Stomach (tissue), 9 donors: ENCODE results near the gene FBXO9. TPM values are rescaled to one million over a fixed set of nuclear protein-coding genes. Genes with fewer than 3 reads are reported as not detected.

ENCODE experiments used
- DNase-seq, 2 donors: peaks; one replicate each; pipeline versions ENCODE4 v3.0.0 to v3.0.0-alpha.2; 2013 to 2019
- H3K27ac ChIP-seq, 5 donors: fragments of 200-600 bp in 4 of 5; sonication (generic) in 4 of 5; one replicate each; pipeline ENCODE4 v1.5.1; 2013 to 2019; ENCODE audit warnings: mild to moderate bottlenecking in 1 of 5, moderate library complexity in 1 of 5
- H3K27me3 ChIP-seq, 3 donors: fragments of 200-600 bp; sonication (generic); one replicate each; pipeline ENCODE4 v1.5.1; 2017 to 2019; ENCODE audit warnings: mixed run types in 1 of 3
- H3K36me3 ChIP-seq, 4 donors: fragments of 200-600 bp; sonication (generic); 1 replicate in 3 of 4; 2 replicates in 1 of 4; pipeline ENCODE4 v1.5.1; 2016 to 2019
- H3K4me1 ChIP-seq, 4 donors: fragments of 200-600 bp; sonication (generic); one replicate each; pipeline ENCODE4 v1.5.1; 2016 to 2019
- H3K4me3 ChIP-seq, 4 donors: fragments of 200-600 bp; sonication (generic) in 3 of 4; one replicate each; pipeline ENCODE4 v1.5.1; 2016 to 2019; ENCODE audit warnings: mild to moderate bottlenecking in 1 of 4
- H3K9me3 ChIP-seq, 4 donors: fragments of 200-600 bp; sonication (generic); one replicate each; pipeline ENCODE4 v1.5.1; 2016 to 2019
- CTCF ChIP-seq, 7 experiments: fragments of 450-650 bp in 4 of 7; fragments of 200-600 bp in 3 of 7; sonication (generic) in 3 of 7; IDR thresholded peaks; one replicate each; pipeline ENCODE4 v1.5.1; 2016 to 2019; ENCODE audit warnings: antibody characterized with exemption in 7 of 7, control low read depth in 2 of 7, mild to moderate bottlenecking in 1 of 7
- EP300 ChIP-seq: sonication (generic); formaldehyde crosslinking; IDR thresholded peaks from one replicate; pipeline ENCODE4 v1.6.1; 2017; ENCODE audit warnings: antibody characterized with exemption
- POLR2A ChIP-seq, 4 donors: fragments of 450-650 bp; IDR thresholded peaks; one replicate each; pipeline ENCODE4 v1.6.1; 2016; ENCODE audit warnings: antibody characterized with exemption in 4 of 4, control low read depth in 2 of 4, mild to moderate bottlenecking in 1 of 4, moderate library complexity in 1 of 4
- POLR2AphosphoS5 ChIP-seq, 3 donors: sonication (generic); formaldehyde crosslinking; IDR thresholded peaks; one replicate each; pipeline ENCODE4 v1.6.1; 2016; ENCODE audit warnings: antibody characterized with exemption in 3 of 3
- WGBS, 5 donors: extraction: QIAGEN DNeasy Blood & Tissue Kit in 3 of 5; methylation state at CpG; one replicate each; pipeline versions ENCODE4 v1.1.5 to v1.1.7; 2013 to 2018; 5-methylcytosine and 5-hydroxymethylcytosine counted together
- intact Hi-C: fragments of 100-400 bp; cut with DNase I; formaldehyde crosslinking; loops from one replicate; pipeline ENCODE4 v1.15.1; 2023; ENCODE audit warnings: low total_unique reads
- polyA plus RNA-seq, 3 donors: library from polyadenylated mRNA; stranded (reverse); fragments of 200-250 nt; gene quantifications; one replicate each; pipeline ENCODE4 v1.2.3, GENCODE V29; 2013
- total RNA-seq, 5 donors: library from RNA; depleted of rRNA; stranded (reverse); fragments of >200 nt; gene quantifications; one replicate each; pipeline versions ENCODE4 v1.1.0 to v1.2.3, GENCODE V29; 2014 to 2016
- donor health status: healthy with polysubstance abuse.
- donor health status: Bipolar disorder and iron deficiency.
- donor health status: healthy.

FBXO9 gene
- total and polyA plus RNA-seq, 8 donors: 33.9 to 119 (median 59.9) TPM

- no peak for DNase-seq
- Histone ChIP-seq H3K27me3 (no peaks in the 10 kb centered on the region), H3K9me3 (no peaks in the 10 kb centered on the region), H3K36me3 (no peaks in the 10 kb centered on the region), H3K4me3 (no peak overlapping the region), H3K4me1 (peaks cover 0 to 34% (median 24%) of the 10 kb centered on the region in 4 donors), H3K27ac (no peak overlapping the region)
- WGBS, 5 donors: 81 to 90% (median 87%) methylated on average over 2 of the region's 2 CpGs
- TF ChIP-seq CTCF (IDR thresholded peaks at IDR 0.05): no peak
- intact Hi-C loops: no loop called here
Measured at GRCh38 chr6:53109612-53110011, 44.4 kb downstream of the FBXO9 start.

- 45 to 74% (median 58%) methylated on average over 6 of the region's 6 CpGs for whole genome bisulfite sequencing, 5 donors
Measured at GRCh38 chr6:53111865-53112264, 46.7 kb downstream of the FBXO9 start.

GRCh38 chr6:53112404-53112803 is 47.2 kb downstream of the FBXO9 start:
- peak; percentile 70 to 86 for DNase-seq
- peak overlapping the region; percentile 61 to 81 (median 71) for H3K27ac ChIP-seq
- peaks cover 0 to 34% (median 24%) of the 10 kb centered on the region in 4 donors for H3K4me1 ChIP-seq
- TF ChIP-seq POLR2AphosphoS5 (IDR thresholded peaks at IDR 0.05) (peak in 1 of 3 donors; percentile 62), POLR2A (IDR thresholded peaks at IDR 0.05) (no peak), EP300 (no peak), CTCF (IDR thresholded peaks at IDR 0.05) (no peak)
- H3K4me3 ChIP-seq: no peak overlapping the region
- intact Hi-C loops: no loop called here
- no peaks in the 10 kb centered on the region for H3K27me3 ChIP-seq
- H3K36me3 ChIP-seq: no peaks in the 10 kb centered on the region
- H3K9me3 ChIP-seq: no peaks in the 10 kb centered on the region

More at GRCh38 chr6:53111865-53112264, 46.7 kb downstream of the FBXO9 start:
- no peaks in the 10 kb centered on the region for H3K27me3 ChIP-seq
- no peaks in the 10 kb centered on the region for H3K36me3 ChIP-seq
- H3K4me1 ChIP-seq: peaks cover 0 to 34% (median 24%) of the 10 kb centered on the region in 4 donors
- peak overlapping the region; percentile 14 to 81 (median 67) for H3K27ac ChIP-seq
- intact Hi-C loops: no loop called here
- no peak overlapping the region for H3K4me3 ChIP-seq
- H3K9me3 ChIP-seq: no peaks in the 10 kb centered on the region
- no peak for TF ChIP-seq POLR2A (IDR thresholded peaks at IDR 0.05)
- DNase-seq: no peak

GRCh38 chr6:53112871-53113270 is 47.7 kb downstream of the FBXO9 start:
- no peaks in the 10 kb centered on the region for H3K27me3 ChIP-seq
- H3K9me3 ChIP-seq: no peaks in the 10 kb centered on the region
- 11 to 33% (median 26%) methylated on average over 1 of the region's 1 CpG for WGBS, 5 donors
- H3K36me3 ChIP-seq: no peaks in the 10 kb centered on the region
- H3K27ac ChIP-seq: peak overlapping the region; percentile 61 to 81 (median 71)
- DNase-seq: peak; percentile 16 to 43
- H3K4me3 ChIP-seq: no peak overlapping the region
- H3K4me1 ChIP-seq: peaks cover 0 to 34% (median 23%) of the 10 kb centered on the region in 4 donors
- intact Hi-C loops: no loop called here
- TF ChIP-seq CTCF (IDR thresholded peaks at IDR 0.05) (no peak), POLR2A (IDR thresholded peaks at IDR 0.05) (no peak), EP300 (no peak), POLR2AphosphoS5 (IDR thresholded peaks at IDR 0.05) (no peak)

- Histone ChIP-seq H3K4me3 (no peak overlapping the region), H3K4me1 (peaks cover 0 to 29% (median 20%) of the 10 kb centered on the region in 4 donors), H3K27me3 (no peaks in the 10 kb centered on the region), H3K27ac (peak overlapping the region in 4 of 5 donors; percentile 61 to 81 (median 73)), H3K9me3 (no peaks in the 10 kb centered on the region), H3K36me3 (no peaks in the 10 kb centered on the region)
- no peak for DNase-seq
- intact Hi-C loops: no loop called here
- WGBS, 5 donors: 48 to 52% (median 49%) methylated on average over 4 of the region's 4 CpGs
- TF ChIP-seq POLR2A (IDR thresholded peaks at IDR 0.05) (no peak), EP300 (no peak), CTCF (IDR thresholded peaks at IDR 0.05) (no peak), POLR2AphosphoS5 (IDR thresholded peaks at IDR 0.05) (no peak)
Measured at GRCh38 chr6:53113742-53114141, 48.5 kb downstream of the FBXO9 start.
